HEK293T (cell line): Measurements from ENCODE around the gene SLC6A7.

Source experiments
- CTCF ChIA-PET: fragments of 350-600 bp; formaldehyde crosslinking; extraction: SDS; loops from one replicate; lab custom pipeline; 2021; ENCODE audit warnings: antibody characterized with exemption, inconsistent platforms; lab: Yijun Ruan, JAX
- POLR2A ChIA-PET: fragments of 350-600 bp; formaldehyde crosslinking; extraction: SDS; loops from one replicate; lab custom pipeline; 2020; ENCODE audit warnings: antibody characterized with exemption, inconsistent platforms; lab: Yijun Ruan, JAX
- DNase-seq: peaks from one replicate; pipeline ENCODE4 v3.0.0; 2012; ENCODE audit warnings: mixed read lengths; ENCODE audit errors: extremely low spot score
- ARNT ChIP-seq: fragments of 450-650 bp; IDR thresholded peaks from 2 replicates; pipeline ENCODE4 v1.6.1; 2017; ENCODE audit warnings: mild to moderate bottlenecking
- BHLHE40 ChIP-seq: fragments of 450-650 bp; IDR thresholded peaks from 2 replicates; pipeline ENCODE4 v1.6.1; 2016; ENCODE audit warnings: mild to moderate bottlenecking, moderate library complexity, borderline replicate concordance
- CTBP1 ChIP-seq: fragments of 450-650 bp; IDR thresholded peaks from 2 replicates; pipeline ENCODE4 v1.6.1; 2016; ENCODE audit warnings: borderline replicate concordance
- ELF4 ChIP-seq: fragments of 450-650 bp; IDR thresholded peaks from 2 replicates; pipeline ENCODE4 v1.6.1; 2017; ENCODE audit warnings: antibody characterized with exemption
- FOXA1 ChIP-seq: fragments of 450-650 bp; IDR thresholded peaks from 2 replicates; pipeline ENCODE4 v1.6.1; 2016; ENCODE audit warnings: mild to moderate bottlenecking
- FOXK2 ChIP-seq: fragments of 450-650 bp; IDR thresholded peaks from 2 replicates; pipeline ENCODE4 v1.6.1; 2016; ENCODE audit warnings: mild to moderate bottlenecking
- FOXM1 ChIP-seq: fragments of 450-650 bp; IDR thresholded peaks from 2 replicates; pipeline ENCODE4 v1.6.1; 2017; ENCODE audit warnings: mild to moderate bottlenecking, borderline replicate concordance
- HDGF ChIP-seq: fragments of 450-650 bp; IDR thresholded peaks from 2 replicates; pipeline ENCODE4 v1.6.1; 2017; ENCODE audit warnings: antibody characterized with exemption, borderline replicate concordance
- L3MBTL2 ChIP-seq: fragments of 450-650 bp; conservative IDR thresholded peaks from 2 replicates; pipeline ENCODE4 v1.6.1; 2016; ENCODE audit warnings: mild to moderate bottlenecking
- LEF1 ChIP-seq: fragments of 450-650 bp; IDR thresholded peaks from 2 replicates; pipeline ENCODE4 v1.6.1; 2017; ENCODE audit warnings: mild to moderate bottlenecking, borderline replicate concordance
- NFRKB ChIP-seq: fragments of 450-650 bp; IDR thresholded peaks from 2 replicates; pipeline ENCODE4 v1.6.1; 2016; ENCODE audit warnings: mild to moderate bottlenecking, moderate library complexity
- SP1 ChIP-seq: fragments of 450-650 bp; IDR thresholded peaks from 2 replicates; pipeline ENCODE4 v1.6.1; 2017
- SUZ12 ChIP-seq: fragments of 450-650 bp; IDR thresholded peaks from 2 replicates; pipeline ENCODE4 v1.6.1; 2016; ENCODE audit warnings: mild to moderate bottlenecking
- TARDBP ChIP-seq: fragments of 450-650 bp; IDR thresholded peaks from 2 replicates; pipeline ENCODE4 v1.6.1; 2016
- ZNF384 ChIP-seq: fragments of 450-650 bp; IDR thresholded peaks from 2 replicates; pipeline ENCODE4 v1.6.1; 2016
- TF ChIP-seq, protein P1 (sequence below): fragments of 450-650 bp; IDR thresholded peaks from 2 replicates; pipeline ENCODE4 v1.6.1; 2016

The SLC6A7 gene

DNA sequence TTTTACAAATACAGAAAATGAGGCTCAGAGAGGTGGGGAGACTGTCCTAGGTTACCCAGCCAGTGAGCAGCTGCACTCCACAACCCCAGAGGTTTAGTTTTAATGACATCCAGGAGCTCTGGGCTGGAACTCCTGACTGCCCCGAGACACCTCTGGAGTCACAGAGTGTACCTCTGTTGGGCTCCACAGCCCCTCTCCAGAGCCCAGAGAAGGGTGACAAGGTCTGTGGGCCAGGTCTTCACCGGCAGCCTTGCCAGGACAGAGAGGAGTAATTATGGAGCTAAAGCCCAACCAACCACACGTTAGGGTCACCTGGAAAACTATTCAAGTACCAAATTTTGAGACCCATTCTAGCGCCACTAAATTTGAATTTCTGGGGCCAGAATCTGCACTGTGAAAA is 12.1 kb upstream of the SLC6A7 start:
- ChIA-PET CTCF (no interaction called here), POLR2A (no interaction called here)
- DNase-seq: no peak
- TF ChIP-seq ZNF384 (no peak), L3MBTL2 (no peak), TARDBP (no peak), SP1 (no peak), HDGF (no peak)

DNA sequence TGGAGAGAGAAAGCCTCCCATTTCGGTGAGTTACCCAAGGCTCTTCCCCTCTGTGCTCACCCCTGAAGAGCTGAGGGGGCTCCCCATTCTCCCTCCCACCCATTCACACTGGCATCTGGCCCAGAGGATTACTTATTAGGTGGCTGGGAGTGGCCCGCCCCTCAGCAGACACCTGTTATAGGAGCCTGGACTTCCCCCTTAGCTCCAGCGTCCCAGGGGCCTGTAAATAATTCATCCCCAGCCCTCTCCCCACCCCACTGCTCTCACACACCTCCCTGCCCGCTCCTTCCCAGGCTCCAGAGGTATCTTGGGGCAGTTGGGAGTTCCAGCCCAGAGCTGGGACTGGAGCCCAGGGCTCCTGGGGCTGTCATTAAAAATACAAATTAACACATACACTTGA is 11.6 kb upstream of the SLC6A7 start:
- ChIA-PET POLR2A (no interaction called here), CTCF (interaction anchor here (0.6 kb wide), 1 partner anchor 18 kb away, joined by 3 read pairs; no protein-coding TSS in a partner anchor)
- TF ChIP-seq BHLHE40: no peak
- no peak for TF ChIP-seq LEF1
- no peak for TF ChIP-seq L3MBTL2
- TF ChIP-seq ZNF384: no peak
- TF ChIP-seq ELF4: no peak
- TF ChIP-seq FOXM1: no peak
- TF ChIP-seq SUZ12: no peak
- no peak for TF ChIP-seq CTBP1
- TF ChIP-seq NFRKB: no peak
- no peak for TF ChIP-seq SP1
- TF ChIP-seq FOXK2: no peak
- no peak for TF ChIP-seq FOXA1
- TF ChIP-seq ARNT: no peak
- no peak for TF ChIP-seq TARDBP
- no peak for TF ChIP-seq HDGF
- TF ChIP-seq, protein P1, sequence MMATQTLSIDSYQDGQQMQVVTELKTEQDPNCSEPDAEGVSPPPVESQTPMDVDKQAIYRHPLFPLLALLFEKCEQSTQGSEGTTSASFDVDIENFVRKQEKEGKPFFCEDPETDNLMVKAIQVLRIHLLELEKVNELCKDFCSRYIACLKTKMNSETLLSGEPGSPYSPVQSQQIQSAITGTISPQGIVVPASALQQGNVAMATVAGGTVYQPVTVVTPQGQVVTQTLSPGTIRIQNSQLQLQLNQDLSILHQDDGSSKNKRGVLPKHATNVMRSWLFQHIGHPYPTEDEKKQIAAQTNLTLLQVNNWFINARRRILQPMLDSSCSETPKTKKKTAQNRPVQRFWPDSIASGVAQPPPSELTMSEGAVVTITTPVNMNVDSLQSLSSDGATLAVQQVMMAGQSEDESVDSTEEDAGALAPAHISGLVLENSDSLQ: no peak
- no peak for DNase-seq

DNA sequence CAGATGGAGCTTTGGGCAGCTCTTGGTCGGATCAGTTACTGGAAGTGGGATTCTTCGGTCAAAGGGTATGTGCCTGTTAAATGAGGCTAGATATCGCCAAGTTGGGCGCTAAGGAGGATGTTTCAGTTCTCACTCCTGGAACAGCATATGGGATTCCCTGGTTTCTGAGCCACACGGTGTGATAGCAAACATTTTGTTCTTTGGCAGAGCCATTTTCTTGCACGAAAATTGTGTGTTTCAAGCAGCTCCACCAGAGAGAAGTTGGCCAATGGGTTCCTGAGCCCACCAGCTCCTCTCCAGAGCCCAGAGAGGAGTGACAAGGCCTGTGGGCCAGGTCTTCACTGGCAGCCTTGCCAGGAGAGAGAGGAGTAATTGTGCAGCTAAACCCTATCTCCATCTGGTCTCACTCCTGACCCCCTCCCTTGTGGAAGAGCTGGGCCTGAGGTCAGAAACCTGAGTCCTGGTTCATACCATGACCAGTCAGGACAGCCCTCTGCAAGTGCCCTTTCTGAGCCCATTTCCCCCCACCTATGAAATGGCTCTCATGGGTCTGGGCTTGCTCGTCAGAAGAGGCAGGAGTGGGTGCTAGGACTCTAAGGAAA is 10.7 kb upstream of the SLC6A7 start:
- ChIA-PET CTCF (interaction anchor here (0.6 to 1.1 kb wide), 3 partner anchors 16 to 19 kb away, joined by 3 read pairs; no protein-coding TSS in a partner anchor), POLR2A (no interaction called here)
- DNase-seq: no peak
- no peak for TF ChIP-seq CTBP1
- TF ChIP-seq ARNT: no peak
- TF ChIP-seq L3MBTL2: no peak
- TF ChIP-seq SUZ12: no peak
- no peak for TF ChIP-seq TARDBP
- no peak for TF ChIP-seq NFRKB
- no peak for TF ChIP-seq ZNF384

DNA sequence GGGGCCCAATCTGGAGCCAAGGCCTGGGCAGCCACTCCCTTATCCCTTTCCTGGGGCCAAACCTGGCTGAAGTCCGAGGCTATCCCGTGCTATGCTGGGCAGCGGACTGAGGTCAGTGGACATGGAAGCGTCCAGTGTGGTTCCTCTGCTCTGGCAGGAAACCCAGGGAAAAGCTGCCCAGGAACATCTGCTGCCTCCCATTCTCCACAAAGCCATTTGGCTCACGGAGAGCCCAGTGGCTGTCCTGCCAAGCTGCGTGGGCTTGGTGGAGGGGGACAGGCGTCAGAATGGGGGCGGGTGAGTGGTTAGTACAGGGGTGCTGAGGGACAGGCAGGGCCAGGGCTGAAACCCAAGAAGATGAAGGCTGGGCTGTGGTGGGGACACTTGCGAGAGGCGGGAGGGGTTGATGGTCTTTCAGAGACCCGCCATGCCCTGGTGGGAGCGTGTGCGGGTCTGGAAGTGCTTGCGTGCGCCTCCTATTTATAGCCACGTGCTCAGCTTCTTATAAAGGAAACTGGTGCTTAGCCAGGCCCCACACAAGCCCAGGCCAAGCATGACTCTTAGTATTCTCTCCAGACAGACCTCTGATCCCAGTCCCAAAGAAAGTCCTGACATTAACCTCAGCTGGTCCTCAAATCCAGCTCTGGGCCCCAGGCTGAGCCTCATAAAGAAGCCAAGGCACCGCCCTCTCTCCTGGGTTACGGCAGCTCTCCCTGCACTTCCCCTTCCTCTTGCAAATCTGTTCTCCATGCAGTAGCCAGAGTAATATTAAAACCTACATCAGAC is 9.4 kb upstream of the SLC6A7 start:
- ChIA-PET CTCF (interaction anchor here (0.7 to 2.0 kb wide), 2 partner anchors 18 to 539 kb away, joined by 3 to 4 read pairs; no protein-coding TSS in a partner anchor), POLR2A (no interaction called here)
- no peak for DNase-seq
- TF ChIP-seq ELF4 (no peak), CTBP1 (no peak), FOXA1 (no peak), SP1 (no peak), NFRKB (no peak), TARDBP (no peak), ARNT (no peak), SUZ12 (no peak), HDGF (no peak), BHLHE40 (no peak), FOXK2 (no peak), L3MBTL2 (no peak), LEF1 (no peak)
- TF ChIP-seq, protein P1: no peak

DNA sequence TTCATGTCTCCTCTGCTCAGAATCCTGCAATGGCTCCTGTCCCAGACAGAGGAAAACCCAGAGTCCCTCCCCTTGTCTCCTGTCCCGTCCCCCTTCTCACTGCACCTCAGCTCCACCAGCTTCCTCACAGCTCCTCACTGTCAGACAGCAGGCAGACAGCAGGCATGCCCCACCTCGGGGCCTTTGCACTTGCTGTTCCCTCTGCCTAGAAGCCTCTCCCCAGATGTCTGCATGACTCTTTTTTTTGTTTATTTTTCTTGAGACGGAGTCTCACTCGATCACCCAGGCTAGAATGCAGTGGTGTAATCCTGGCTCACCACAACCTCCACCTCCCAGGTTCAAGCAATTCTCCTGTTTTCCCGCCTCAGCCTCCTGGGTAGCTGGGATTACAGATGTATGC is 8.8 kb upstream of the SLC6A7 start:
- DNase-seq: no peak
- TF ChIP-seq TARDBP (no peak), FOXA1 (no peak), SP1 (no peak), ARNT (no peak), FOXK2 (no peak), LEF1 (no peak), HDGF (no peak), ELF4 (no peak), BHLHE40 (no peak), ZNF384 (no peak)
- TF ChIP-seq, protein P1: no peak
- ChIA-PET POLR2A (no interaction called here), CTCF (interaction anchor here (0.7 to 2.0 kb wide), 2 partner anchors 19 to 540 kb away, joined by 3 to 4 read pairs; no protein-coding TSS in a partner anchor)

DNA sequence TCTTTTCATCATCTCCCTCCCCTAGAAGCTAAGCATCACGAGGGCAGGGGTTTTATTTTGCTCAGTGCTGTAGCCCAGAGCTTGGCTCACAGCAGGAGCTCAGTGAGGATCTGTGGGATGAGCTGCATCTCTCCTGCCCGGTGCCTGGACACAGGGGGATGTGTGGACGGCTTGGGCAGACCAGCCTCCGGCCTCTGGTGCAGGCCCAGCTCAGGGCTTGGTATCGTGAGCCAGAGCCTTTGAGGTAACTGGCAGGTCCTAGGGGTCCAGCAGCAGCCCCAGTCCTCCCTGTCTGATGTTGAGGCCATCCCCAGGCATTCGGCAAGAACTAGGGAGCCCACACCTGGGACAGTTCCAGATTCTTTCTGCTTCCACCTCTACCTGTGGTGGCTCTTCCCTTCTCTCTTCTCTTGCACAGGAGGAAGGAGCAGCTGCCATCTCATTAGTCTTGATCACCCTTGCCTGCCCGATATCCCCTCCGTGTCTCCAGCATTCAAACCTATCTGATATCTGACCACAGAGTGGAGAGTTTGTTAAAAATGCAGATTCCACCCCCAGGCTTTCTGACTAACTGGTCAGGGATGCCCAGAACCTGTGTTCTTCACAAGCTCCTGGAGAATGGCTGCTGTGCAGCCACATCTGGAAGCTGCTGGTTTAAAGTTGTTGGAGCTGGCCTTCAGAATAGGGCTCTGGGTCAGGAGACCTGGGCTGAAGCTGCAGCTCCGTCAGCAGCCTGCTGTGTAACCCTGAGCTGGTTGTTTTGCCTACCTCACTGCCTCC is 7.9 kb upstream of the SLC6A7 start:
- ChIA-PET CTCF (interaction anchor here (2.0 kb wide), 1 partner anchor 20 kb away, joined by 4 read pairs; no protein-coding TSS in a partner anchor), POLR2A (no interaction called here)
- no peak for DNase-seq
- TF ChIP-seq SUZ12 (no peak), NFRKB (no peak), ARNT (no peak), FOXK2 (no peak), TARDBP (no peak), FOXM1 (no peak), ELF4 (no peak), SP1 (no peak)
- TF ChIP-seq, protein P1: no peak
